Tibial nerve (tissue), 4 donors: ENCODE results near the gene GRM1.

Experiments
- EP300 ChIP-seq, 2 donors: sonication (generic); formaldehyde crosslinking; IDR thresholded peaks; one replicate each; pipeline ENCODE4 v1.6.1; 2017; ENCODE audit warnings: antibody characterized with exemption in 2 of 2, mild to moderate bottlenecking in 1 of 2
- POLR2A ChIP-seq, 2 donors: fragments of 450-650 bp; IDR thresholded peaks; one replicate each; pipeline ENCODE4 v1.6.1; 2017; ENCODE audit warnings: antibody characterized with exemption in 2 of 2, mild to moderate bottlenecking in 2 of 2, moderate library complexity in 2 of 2
- TF ChIP-seq, protein P1 (sequence below), 5 experiments: fragments of 200-600 bp in 3 of 5; fragments of 450-650 bp in 2 of 5; sonication (generic) in 3 of 5; IDR thresholded peaks; one replicate each; pipeline ENCODE4 v1.5.1; 2016 to 2019; ENCODE audit warnings: antibody characterized with exemption in 5 of 5, mild to moderate bottlenecking in 3 of 5, moderate library complexity in 2 of 5

DNA sequence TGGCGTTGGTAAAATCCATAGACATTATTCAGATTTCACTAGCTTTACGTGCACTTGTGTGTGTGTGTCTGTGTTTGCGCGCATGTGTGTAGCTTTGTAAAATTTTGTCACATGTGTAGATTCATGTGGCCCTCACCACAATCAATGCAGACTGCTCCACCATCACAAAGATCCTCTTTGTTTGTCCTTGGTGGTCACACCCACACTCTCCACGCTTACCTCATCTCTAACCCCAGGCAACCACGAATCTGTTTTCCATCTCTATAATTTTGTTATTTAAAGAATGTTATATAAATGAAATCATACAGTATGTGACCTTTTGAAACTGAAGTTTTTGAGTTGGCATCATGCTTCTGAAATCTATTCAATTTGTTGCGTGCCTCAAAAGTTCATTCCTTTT, 58.5 kb downstream of the GRM1 start:
- TF ChIP-seq POLR2A (IDR thresholded peaks at IDR 0.05) (no peak), EP300 (IDR thresholded peaks at IDR 0.05) (no peak)
- TF ChIP-seq, protein P1, sequence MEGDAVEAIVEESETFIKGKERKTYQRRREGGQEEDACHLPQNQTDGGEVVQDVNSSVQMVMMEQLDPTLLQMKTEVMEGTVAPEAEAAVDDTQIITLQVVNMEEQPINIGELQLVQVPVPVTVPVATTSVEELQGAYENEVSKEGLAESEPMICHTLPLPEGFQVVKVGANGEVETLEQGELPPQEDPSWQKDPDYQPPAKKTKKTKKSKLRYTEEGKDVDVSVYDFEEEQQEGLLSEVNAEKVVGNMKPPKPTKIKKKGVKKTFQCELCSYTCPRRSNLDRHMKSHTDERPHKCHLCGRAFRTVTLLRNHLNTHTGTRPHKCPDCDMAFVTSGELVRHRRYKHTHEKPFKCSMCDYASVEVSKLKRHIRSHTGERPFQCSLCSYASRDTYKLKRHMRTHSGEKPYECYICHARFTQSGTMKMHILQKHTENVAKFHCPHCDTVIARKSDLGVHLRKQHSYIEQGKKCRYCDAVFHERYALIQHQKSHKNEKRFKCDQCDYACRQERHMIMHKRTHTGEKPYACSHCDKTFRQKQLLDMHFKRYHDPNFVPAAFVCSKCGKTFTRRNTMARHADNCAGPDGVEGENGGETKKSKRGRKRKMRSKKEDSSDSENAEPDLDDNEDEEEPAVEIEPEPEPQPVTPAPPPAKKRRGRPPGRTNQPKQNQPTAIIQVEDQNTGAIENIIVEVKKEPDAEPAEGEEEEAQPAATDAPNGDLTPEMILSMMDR (IDR thresholded peaks at IDR 0.05), result no peak
